HG02759 (cell line): ENCODE measurements around the gene STXBP6.

Experiments
- ATAC-seq: cut with Tn5 transposase; IDR thresholded peaks from one replicate; pipeline ENCODE4 v1.9.1; 2021; ENCODE audit warnings: mild to moderate bottlenecking, moderate library complexity; ENCODE audit not compliant: unreplicated experiment

Gene STXBP6

GRCh38 chr14:25052921-25053320 lies 3.0 kb upstream of the STXBP6 start:
- no peak for ATAC-seq

DNA sequence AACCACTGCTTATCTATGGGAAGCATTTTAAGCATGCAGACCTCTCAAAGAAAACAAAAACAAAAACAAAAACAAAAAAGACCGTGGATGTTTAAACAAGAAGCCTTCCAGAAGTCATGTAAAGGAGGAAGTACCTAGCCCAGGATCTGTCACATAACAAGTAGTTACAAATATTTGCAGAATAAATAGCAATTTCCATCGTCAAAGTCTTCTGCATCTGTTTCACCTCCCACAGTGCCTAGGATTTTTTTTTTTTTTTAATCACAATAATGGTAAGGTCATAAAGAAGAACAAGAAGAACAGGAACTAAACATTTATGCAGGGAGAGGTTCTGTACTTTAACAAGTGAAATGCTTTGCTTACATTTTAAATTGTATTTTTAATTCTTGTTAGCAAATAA lies 2.4 kb upstream of the STXBP6 start:
- no peak for ATAC-seq

DNA sequence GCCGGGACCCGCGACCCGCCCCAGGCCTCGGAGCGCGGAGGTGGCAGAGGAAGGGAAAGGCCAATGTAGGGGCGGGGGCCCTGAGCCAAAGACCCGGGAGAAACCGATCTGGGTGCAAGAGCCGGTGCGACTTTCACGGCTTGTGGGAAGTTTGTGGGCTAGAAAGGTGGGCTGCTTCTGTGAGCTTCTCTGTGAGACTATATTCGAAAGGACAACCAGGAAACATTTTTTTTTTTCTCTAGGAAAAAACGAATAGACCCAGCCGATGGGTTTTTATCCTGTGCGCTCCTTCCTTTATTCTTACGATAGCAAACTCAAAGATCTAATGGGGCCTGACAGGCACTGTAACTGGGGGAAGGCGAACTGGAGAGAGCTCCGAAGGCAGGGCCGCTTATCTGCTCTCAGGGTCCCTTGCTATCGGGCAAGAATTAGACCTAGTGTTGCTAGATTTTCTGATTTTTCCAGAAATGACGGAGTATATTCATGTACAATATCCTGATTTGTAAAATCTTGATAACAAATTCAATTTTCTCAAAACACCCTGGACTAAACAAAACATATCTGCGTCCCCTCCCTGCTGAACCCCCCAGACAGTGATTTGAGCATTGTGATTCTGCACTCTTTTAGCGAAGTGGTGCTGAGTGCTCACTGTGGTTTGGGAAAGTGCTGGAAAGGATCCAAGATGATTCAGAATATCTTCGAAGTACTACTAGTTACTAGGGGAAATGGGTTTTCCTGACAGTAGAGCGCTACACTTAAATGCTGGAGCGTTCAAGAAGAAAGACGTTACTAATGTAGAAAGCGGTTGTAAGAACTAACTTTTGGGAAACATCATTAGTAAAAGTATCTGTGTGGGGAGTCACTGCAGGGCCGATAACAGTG lies 563 bp upstream of the STXBP6 start:
- peak; percentile 23 for ATAC-seq

DNA sequence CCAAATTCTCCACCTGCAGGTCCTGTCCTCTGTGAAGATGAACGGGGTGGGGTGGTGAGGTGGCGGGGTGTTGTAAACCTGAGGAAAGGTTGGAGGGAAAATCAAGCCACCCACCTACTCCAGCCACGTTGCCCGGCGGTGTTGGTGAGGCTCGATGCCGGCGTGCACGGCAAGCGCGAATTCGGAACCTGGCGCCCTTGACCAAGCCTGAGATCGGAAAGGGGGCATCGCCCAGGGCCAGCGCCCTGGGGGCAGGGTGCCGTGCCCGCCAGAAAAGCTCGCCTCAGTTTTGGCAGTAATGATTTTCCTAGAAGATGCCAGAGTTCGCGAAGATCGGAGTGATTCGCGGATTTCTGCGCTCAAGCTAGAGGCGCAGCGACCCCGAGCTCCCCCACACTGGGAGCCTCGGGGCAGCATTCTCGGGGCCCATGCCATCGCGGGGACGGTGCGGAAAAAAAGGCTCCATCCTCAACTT lies 817 bp downstream of the STXBP6 start:
- no peak for ATAC-seq

DNA sequence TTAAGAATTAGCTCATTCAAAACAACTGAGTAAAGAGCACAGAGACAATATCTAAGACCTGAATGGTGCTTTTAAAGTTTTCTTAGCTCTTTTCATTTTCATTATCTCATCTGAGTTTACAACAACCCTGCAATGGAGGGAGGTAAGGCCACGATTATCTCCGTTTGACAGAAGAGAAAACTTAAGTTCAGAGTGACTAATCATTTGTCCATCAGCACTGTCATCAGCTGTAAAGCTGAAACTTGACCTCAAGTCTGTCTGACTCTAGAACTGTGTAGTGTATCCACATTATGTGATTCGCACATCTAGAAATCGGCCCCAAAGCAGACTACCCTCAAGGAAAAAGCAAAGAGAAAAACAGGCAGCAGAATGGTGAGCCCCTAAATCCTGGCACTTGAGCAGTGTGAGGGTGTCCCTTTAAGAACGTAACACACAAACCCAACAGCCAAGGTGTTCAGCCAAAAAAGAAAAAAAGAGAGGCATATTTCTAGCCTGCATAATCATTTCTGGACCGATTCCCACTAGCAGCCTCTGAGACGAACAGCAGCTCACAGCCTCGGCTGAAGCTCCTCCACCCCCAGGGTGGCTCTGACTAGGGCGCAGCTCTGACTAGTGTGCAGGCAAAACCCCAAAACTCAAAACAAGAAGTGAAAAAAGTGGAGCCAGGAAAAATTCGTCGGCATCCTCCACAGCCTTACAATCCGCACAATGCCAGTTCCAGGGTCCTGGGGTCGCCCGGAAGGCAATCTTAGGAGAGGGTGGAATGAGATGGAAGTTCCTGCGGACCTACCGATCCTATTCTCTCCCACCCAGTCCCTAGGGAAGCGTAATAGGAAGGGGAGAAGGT lies 1.6 kb downstream of the STXBP6 start:
- ATAC-seq = no peak

- ATAC-seq = no peak
Observed at GRCh38 chr14:25046301-25046943, 3.5 kb downstream of the STXBP6 start.

GRCh38 chr14:25044106-25044698 lies 5.7 kb downstream of the STXBP6 start:
- ATAC-seq = no peak

DNA sequence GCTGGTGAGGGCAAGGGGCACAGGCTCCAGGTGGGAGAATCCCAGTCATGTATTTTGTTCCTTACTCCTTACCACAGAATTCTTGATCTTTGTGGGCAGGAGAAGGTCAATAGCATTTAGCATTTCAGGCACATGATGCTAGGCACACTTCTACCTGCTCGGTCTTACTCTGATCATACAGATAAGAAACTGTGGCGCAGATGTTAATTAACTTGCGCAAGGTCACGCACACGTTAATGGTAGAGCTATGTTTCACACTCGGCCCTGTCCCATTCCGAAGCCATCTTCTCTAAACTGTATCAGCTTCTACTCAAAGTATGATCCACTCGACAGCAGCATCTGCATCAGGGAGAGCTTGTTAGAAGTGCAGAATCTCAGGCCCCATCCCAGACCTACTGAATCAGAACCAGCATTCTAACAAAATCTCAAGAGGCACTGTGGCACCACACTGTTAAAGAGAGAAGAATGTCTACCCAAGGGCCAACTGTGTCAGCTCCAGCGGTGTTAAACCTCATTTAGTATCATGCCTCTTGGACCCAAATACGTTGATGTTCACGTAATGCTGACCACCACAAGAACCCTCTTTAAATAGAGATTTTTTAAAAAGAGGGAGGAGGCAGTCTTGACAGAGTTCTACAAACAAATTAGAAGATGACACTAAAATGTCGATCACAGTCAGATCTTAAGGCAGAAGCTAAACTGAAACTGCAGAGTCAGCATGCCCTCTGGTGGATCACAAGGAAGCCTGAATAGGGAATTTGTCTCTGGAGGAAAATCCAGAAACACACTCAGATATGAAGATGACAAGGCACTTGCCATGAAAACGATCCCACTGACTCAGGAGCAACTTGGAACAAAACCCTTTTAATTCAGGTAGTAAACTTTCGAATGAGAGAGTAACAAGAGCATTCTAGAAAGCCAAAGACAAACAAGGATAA lies 7.3 kb downstream of the STXBP6 start:
- no peak for ATAC-seq

DNA sequence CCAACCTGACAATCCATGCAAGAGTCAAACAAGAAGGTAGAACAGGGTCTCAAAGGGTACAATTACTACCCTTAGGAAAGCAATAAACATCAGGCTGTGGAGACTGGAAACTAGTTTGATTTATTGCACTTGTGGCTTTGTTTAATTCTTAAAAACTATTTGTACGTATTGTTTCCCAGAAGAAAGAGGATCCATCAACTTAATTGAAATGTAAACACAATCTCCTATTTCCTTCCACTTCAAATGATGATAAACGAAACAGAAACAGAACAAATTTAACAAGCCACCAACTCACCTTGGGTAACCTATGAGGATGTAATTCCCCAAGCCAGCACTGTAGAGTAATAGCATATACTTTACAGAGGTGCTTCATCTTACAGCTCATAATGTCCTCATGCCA lies 8.0 kb downstream of the STXBP6 start:
- ATAC-seq = no peak

DNA sequence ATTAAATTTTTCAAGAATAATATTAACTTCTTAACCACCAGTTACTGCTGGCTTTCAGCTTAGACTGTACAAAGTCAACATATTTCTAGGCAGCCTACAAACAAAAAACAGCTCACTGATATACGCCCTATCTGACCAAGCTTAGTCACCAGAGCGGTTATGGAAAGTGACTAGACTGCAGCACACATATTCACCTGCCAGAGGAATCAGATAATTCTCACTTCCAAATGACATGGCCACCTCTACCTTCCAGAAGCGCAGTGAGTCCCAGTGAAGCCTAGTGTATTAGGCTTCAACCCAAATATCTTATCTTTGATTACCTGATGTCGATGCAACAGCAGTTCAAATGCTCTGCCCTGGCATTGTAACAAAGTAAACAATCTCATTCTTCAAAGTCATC lies 8.5 kb downstream of the STXBP6 start:
- no peak for ATAC-seq

- no peak for ATAC-seq
Observed at GRCh38 chr14:25039933-25040332, 10.0 kb downstream of the STXBP6 start.

GRCh38 chr14:25038044-25038668 lies 11.8 kb downstream of the STXBP6 start:
- no peak for ATAC-seq

DNA sequence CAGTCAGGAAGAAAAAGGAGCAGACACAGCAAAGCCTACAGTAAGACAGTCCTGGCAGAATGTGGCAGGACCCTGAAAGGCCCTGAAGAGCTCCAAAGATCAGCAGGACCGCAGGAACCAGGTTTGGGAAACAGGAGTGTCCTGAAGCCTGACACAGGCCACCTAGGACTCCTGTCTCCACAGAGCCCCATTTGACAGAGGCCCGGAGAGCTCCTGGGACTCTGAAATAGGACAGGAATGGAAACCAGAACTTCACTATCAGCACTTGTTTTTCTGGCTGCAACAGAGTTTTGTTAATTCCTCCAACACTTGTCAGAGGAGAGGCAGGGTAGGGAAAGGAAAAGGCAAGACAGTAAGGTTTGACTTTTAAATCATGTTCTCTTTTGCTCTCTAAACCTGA lies 12.9 kb downstream of the STXBP6 start:
- ATAC-seq = no peak

DNA sequence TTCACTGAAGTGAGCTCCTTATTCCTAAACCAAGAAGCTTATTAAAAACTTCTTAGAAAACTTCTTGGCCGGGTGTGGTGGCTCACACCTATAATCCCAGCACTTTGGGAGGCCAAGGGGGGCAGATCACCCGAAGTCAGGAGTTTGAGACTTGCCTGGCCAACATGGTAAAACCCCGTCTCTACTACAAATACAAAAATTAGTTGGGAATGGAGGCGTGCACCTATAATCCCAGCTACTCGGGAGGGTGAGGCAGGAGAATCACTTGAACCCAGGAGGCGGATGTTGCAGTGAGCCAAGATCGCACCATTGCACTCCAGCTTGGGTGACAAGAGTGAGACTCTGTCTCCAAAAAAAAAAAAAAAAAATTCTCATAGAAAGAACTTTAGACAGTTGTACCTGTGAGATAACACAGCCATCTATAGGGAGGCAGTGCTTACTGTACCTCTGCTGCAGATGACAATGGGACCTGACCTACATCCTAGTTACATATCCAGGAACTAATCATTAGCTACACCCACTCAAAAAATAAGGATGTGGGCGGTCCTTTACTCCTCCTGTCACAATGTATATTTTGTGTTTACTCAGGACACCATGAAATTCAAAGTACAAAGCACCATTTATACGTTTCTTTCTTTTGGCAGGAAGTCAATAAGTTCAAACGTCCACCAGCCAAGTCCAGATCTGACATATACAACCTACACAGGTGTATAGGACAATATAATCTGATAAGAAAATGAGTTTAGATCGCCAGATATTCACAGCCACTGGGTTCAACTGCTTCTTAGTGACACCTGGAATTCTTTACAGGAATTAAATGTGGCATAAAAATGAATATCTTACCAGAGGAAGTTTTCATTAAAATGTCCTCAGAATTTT lies 14.9 kb downstream of the STXBP6 start:
- no peak for ATAC-seq

DNA sequence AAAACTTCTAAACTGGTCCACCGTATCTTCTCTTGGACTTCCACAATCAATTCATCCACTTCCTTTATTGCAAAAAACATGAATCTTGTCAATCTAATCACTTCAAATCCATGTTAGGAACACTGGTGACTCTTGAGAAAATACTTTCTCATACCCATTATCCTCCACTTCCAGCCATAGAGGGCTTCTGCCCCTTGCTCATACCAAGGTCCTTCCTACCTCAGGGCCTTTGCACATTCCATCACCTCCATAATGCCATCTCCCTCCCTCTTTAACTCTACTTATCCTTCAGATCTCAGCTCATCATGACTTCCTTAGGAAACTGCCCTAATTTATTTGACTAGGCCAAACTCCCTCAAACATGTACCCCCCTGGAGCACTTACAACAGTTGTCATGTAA lies 16.6 kb downstream of the STXBP6 start:
- no peak for ATAC-seq

GRCh38 chr14:25032092-25032784 lies 17.7 kb downstream of the STXBP6 start:
- no peak for ATAC-seq

- ATAC-seq = peak; percentile 63
Observed at GRCh38 chr14:25026476-25027137, 23.3 kb downstream of the STXBP6 start.
